UCSD-AML1 (cell line): ENCODE data around the gene MT1A.

Experiments used
- DNase-seq: peaks from one replicate; lab custom pipeline; 2025; ENCODE audit not compliant: unreplicated experiment; lab: John Stamatoyannopoulos, UW

The MT1A gene

GRCh38 chr16:56630134-56630533, 8.3 kb upstream of the MT1A start:
- no peak for DNase-seq

DNA sequence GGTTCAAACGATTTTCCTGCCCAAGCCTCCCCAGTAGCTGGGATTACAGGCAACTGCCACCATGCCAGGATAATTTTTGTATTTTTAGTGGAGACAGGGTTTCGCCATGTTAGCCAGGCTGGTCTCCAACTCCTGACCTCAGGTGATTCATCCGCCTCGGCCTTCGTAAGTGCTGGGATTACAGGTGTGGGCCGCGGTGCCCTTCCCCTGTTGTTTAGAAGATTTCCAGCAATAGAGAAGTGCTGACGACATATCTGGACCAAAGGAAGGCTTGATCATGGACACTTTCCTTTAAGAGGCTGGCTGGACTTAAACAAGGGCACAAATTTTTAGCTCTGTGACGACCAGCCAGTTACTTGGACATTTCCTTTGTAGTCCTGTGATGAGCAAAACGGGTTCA, 7.3 kb upstream of the MT1A start:
- DNase-seq = no peak

GRCh38 chr16:56631832-56632155, 6.7 kb upstream of the MT1A start:
- DNase-seq = no peak

DNA sequence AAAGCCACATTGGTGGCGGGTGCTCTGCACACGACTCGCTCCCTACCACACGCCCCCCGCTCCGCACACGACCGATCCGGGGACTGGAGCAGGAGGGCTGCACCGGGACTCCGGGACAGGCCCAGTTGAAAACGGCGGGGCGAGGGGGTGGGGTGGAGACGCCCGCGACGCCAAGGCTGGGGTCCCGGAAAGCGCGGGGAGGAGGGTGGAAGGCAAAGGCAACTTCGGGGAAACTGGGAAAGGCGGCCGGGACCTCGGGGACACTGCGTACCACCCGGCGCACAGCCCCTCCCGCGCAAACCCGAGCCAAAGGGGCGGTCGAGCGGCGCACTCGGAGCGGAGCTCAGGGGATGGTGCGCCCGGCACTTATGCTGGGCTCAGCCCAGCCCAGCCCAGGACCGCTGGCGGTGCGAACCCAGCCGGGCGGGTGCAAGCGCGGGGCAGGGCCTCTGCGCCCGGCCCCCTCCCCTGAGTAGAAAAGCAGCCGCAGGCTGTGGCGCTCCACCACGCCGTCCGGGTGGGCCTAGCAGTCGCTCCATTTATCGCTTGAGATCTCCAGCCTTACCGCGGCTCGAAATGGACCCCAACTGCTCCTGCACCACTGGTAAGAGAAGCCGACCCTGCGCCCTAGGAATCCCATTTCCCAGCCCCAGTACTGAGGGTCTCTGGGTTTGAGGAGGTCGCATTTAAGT, 6.2 kb upstream of the MT1A start, which contains the start of gene MT1M:
Gene MT1M (plus strand): TSS at position 504 of the 692 bp plus-strand sequence. CDS start 73 bp downstream, at position 577.
- no peak for DNase-seq

GRCh38 chr16:56632848-56633365, 5.6 kb upstream of the MT1A start:
- no peak for DNase-seq

GRCh38 chr16:56633535-56633934, 4.9 kb upstream of the MT1A start:
- no peak for DNase-seq

DNA sequence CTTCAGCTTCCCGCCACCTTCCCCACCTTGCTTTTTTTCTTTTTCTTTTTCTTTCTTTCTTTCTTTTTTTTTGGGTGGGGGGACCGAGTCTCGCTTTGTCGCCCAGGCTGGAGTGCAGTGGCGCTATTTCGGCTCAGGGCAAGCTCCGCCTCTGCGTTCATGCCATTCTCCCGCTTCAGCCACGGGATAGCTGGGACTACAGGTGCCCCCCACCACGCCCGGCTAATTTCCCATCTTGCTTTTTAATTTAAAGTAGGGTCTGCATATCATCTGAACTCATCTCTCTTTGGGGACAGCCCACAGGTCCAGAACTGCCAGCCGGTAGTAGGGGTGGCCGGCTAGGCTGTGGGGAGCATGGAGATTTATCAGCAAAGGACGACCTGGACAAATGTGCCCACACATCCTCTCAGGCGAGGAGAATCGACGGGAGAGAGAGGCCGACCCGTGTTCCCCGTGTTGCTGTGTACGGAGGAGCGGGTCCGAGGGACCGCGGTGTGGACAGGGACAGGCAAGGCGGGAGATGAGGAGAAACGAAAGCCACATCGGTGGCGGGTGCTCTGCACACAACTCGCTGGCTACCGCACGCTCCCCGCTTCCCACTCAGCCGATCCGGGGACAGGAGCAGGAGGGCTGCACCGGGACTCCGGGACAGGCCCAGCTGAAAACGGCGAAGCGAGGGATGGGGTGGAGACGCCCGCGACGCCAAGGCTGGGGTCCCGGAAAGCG, 3.6 kb upstream of the MT1A start:
- no peak for DNase-seq

DNA sequence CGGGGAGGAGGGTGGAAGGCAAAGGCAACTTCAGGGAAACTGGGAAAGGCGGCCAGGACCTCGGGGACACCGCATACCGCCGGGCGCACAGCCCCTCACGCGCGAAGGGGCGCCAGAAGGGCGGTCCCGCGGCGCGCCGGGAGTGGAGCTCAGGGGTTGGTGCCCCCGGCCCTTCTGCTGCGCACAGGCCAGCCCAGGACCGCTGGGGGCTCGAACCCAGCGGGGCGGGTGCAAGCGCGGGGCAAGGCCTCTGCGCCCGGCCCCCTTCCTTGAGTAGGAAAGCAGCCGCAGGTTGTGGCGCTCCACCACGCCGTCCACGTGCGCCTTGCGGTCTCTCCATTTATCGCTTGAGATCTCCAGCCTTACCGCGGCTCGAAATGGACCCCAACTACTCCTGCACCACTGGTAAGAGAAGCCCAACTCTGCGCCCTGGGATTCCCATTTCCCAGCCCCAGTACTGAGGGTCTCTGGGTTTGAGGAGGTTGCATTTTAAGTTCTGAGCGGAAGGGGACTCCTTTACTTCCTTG, 3.0 kb upstream of the MT1A start:
- no peak for DNase-seq

DNA sequence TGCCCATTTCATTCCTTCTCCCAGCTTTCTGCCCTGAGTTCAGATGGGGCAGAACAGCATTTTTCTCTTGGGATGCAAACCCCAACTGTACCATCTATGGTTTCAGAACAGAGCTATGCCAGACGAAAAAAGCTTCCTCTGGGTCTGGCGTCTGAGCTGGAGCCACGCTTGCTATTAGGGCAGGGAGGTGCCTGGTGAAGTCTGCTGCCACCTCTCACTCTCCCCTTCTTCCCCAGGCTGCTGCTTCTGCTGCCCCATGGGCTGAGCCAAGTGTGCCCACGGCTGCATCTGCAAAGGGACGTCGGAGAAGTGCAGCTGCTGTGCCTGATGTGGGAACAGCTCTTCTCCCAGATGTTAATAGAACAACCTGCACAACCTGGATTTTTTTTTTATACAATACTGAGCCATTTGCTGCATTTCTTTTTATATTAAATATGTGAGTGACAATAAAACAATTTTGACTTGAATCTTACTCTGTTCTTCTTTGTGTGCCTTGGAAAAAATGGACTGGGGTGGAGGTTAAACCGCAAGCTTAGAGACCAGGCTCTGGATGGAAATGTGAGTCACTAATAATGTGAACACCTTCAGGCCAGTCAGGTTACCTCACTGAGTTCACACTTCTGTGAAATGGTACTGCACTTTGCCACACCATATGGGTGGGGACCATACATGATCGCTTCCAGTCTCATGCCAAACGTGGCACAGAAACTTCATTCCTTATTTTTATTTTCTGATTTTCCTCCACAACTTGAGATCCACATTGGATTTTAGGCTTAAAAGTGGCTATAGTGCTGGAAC, 1.7 kb upstream of the MT1A start:
- DNase-seq = no peak

DNA sequence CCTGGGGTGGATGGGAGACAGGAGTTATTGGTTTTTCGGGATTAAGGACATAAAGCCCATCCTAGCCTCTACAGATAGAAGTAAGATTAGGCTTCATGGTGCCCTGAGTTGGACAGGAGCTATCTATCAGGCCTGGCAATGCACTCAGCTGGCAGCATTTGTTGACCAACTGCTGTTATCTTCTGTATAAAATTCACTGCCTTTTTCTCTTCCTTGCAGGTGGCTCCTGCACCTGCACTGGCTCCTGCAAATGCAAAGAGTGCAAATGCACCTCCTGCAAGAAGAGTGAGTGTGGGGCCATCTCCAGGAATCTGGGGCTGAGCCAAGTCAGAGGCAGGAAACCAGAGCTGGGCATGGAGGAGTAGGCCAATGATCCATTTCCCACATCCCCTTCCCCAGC, 579 bp downstream of the MT1A start:
- DNase-seq = no peak

GRCh38 chr16:56640076-56640475, 1.6 kb downstream of the MT1A start:
- no peak for DNase-seq

DNA sequence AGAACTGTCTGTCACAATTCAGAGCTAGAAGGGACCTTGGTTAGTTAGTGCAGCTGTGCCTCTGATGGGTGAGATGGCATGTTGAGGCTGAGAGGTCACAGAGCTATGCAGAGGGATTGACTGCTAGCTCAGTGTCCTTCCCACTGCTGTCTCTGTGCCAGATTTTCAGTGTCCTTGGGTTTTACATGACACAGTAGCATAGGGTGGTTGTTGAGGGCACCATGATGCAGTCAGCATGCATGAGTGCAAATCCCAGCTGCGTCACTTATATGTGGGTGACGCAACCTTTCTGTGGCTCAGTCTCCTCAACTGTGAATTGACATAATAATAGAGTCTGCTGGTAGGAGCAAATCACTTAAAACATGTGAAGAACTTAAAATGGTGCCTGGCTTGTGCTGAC, 2.7 kb downstream of the MT1A start:
- DNase-seq = no peak

GRCh38 chr16:56643080-56643778, 4.8 kb downstream of the MT1A start:
- no peak for DNase-seq

DNA sequence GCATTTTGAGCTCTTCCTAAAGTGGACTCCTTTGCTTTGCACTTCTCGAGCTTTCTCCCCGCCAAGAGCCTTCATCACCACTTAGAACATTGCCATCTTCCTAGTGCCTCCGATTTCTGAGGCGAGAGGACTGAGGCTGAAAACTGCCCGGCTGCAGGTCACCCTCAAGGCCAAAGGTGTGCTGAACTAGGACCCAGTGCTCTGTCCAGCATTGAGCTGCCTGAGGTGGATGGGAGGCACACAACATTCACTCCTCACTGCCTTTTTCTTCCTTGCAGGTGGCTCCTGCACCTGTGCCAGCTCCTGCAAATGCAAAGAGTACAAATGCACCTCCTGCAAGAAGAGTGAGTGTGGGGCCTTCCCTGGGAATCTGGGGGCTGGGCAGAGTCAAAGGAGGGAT, 5.4 kb downstream of the MT1A start:
- DNase-seq = no peak

DNA sequence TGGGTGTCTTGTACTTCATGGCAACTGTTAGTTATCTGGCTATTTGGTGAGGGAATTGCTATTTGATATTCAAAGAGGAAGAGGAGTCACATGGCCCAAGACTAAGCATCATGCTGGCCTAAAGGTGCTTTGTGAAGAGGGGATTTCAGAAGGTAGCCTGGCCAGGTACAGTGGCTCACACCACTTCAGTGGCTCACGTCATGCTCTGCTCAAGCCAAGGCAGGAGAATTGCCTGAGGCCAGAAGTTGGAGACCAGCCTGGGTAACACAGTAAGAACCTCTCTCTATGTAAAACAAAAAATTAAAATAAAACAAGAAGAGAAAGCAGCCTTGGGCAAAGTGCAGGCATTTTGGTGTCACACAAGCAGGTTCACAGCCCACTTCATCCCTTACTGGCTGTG, 6.8 kb downstream of the MT1A start:
- DNase-seq = no peak

DNA sequence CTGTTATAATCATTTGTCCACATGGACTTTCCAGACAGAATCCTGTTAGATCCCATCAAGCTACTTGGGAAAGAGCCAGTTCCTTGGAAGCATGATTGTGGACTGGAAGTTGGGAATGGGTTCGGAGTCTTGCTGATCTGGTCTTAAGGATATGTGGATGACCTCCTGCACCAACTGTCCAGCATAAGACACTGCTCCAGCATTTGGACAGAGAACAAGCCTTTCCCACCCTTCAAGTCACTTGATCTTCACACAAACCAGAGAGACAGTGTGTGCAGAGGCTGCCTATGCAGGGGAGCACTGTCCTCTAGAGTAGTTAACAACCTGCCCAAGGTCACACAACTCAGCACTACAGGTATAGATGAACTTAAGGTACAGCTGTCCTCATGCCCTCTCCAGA, 7.4 kb downstream of the MT1A start:
- DNase-seq = no peak

- DNase-seq = no peak
Measured at GRCh38 chr16:56647641-56648431, 9.4 kb downstream of the MT1A start.

- no peak for DNase-seq
Measured at GRCh38 chr16:56649271-56649670, 10.8 kb downstream of the MT1A start.

GRCh38 chr16:56649820-56650219, 11.4 kb downstream of the MT1A start:
- DNase-seq = no peak

DNA sequence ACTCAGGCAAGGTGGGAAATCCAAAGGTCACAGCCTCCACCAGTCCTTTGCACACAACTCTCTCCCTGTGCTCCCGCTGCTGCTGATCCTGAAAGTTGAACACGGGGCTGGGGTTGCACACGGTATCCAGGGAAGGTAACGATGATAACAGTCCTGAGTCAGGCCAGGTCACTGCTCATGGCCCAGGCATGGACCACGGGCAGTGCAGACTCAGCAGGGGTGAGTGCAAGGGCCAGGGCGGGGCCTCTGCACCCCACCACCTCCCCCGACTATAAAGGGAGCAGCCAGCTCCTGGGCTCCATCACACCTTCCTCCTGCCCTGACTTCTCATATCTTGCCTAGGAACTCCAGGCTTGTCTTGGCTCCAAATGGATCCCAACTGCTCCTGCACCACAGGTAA, 13.1 kb downstream of the MT1A start, which contains the start of gene MT1B:
Gene MT1B (plus strand): TSS at position 301 of the 400 bp plus-strand sequence. CDS start 68 bp downstream, at position 369.
- DNase-seq = no peak
